NCI-H146 (cell line): ENCODE data around the gene CXCL12.

Source experiments
- DNase-seq: peaks from one replicate; lab custom pipeline; 2025; lab: John Stamatoyannopoulos, UW

The CXCL12 gene

GRCh38 chr10:44334621-44335184, 50.2 kb downstream of the CXCL12 start:
- no peak for DNase-seq

DNA sequence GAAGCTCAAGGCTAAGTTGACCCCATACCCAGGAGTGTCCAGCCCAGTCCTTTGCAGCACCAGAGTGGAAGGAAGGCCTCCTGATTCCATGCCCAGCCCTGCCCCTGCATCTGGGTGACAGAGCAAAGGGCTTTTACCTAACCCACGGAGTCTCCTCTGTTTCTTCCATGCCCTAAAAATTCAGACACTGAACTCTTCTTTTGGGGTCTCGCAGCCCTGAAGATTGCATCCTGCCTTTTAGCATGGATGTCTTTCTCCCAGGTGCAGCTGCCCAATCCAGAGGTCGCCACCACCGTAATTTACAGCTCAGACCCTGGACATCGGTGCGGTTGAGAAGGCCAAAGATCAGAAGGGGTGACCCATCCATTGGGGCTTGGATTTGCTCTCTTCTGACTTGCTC, 50.8 kb downstream of the CXCL12 start:
- DNase-seq: no peak

DNA sequence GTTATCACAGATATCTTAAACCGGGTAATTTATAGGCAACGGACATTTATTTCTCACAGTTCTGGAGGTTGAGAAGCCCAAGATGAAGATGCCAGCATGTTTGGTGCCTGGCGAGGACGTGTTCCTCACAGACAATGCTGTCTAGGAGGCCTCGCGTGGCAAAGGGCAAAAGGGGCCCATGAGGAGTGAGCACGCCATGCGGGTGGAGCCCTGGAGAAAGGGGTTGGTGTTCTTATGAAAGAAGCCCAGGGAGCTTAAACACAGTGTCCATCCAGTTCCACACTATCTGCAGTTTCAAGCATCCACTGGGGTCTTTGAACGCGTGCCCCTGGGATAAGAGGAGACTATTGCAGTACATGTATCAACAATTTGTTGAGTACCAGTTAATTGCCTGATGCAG, 51.4 kb downstream of the CXCL12 start:
- no peak for DNase-seq

DNA sequence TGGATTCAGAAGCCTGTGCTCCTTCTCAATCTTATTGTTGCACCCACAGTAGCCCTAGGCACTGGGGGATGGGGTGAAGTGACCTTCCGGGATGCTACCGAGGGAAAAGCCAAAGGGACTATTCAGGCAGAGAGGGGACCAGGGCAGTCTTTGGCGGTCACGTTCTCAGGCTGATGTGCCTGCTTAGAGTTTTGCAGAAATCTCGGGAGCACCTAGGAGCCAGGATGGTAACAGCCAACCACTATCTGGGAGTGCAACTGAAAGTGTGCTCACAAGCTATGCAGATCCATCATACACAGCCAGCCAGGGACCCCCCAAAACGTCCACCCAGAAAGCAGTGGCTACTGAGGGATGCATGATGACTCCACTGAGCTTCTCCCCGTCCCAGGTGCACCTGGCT, 52.4 kb downstream of the CXCL12 start:
- DNase-seq: no peak

GRCh38 chr10:44330431-44330830, 54.5 kb downstream of the CXCL12 start:
- DNase-seq: no peak

GRCh38 chr10:44327461-44327860, 57.4 kb downstream of the CXCL12 start:
- no peak for DNase-seq
